Astrocyte (in vitro differentiated cells and primary cell): ENCODE results near the gene ADSS1. TPM values are rescaled to one million over a fixed set of nuclear protein-coding genes. Genes with fewer than 3 reads are reported as not detected.

Experiments
- DNase-seq: peaks from one replicate; pipeline ENCODE4 v3.0.0-alpha.2; 2010; ENCODE audit warnings: low read depth
- FAIRE-seq: peaks from 2 replicates; lab custom pipeline; 2011; peaks lifted over from hg19 to GRCh38; lab: Jason Lieb, UNC
- H2AFZ ChIP-seq: 2 replicates; pipeline ENCODE4 v1.6.0; 2012; ENCODE audit warnings: low read depth, low read length, inconsistent platforms
- H3K27ac ChIP-seq: 2 replicates; pipeline ENCODE4 v1.5.1; 2011; ENCODE audit warnings: low read depth, low read length, inconsistent platforms
- H3K27me3 ChIP-seq: 2 replicates; pipeline ENCODE4 v1.6.0; 2011; ENCODE audit warnings: low read length, inconsistent platforms; ENCODE audit not compliant: insufficient read depth
- H3K36me3 ChIP-seq: 2 replicates; pipeline ENCODE4 v1.5.1; 2011; ENCODE audit warnings: low read length, inconsistent platforms; ENCODE audit not compliant: insufficient read depth
- H3K4me1 ChIP-seq: 2 replicates; pipeline ENCODE4 v1.5.1; 2011; ENCODE audit warnings: low read length, inconsistent platforms; ENCODE audit not compliant: insufficient read depth
- H3K4me2 ChIP-seq: 2 replicates; pipeline ENCODE4 v1.6.0; 2012; ENCODE audit warnings: low read length, inconsistent platforms
- H3K4me3 ChIP-seq: 2 replicates; pipeline ENCODE4 v1.5.1; 2011; ENCODE audit warnings: low read depth, mild to moderate bottlenecking, low read length, inconsistent platforms; ENCODE audit not compliant: insufficient read depth
- H3K79me2 ChIP-seq: 2 replicates; pipeline ENCODE4 v1.6.0; 2012; ENCODE audit warnings: mild to moderate bottlenecking, low read length, inconsistent platforms; ENCODE audit not compliant: insufficient read depth
- H3K9ac ChIP-seq: 2 replicates; pipeline ENCODE4 v1.6.0; 2012; ENCODE audit warnings: mild to moderate bottlenecking, low read length, inconsistent platforms
- H3K9me3 ChIP-seq: 2 replicates; pipeline ENCODE4 v1.5.1; 2012; ENCODE audit warnings: low read depth, mild to moderate bottlenecking, low read length, inconsistent platforms; ENCODE audit not compliant: insufficient read depth
- H4K20me1 ChIP-seq: 2 replicates; pipeline ENCODE4 v1.6.0; 2012; ENCODE audit warnings: low read length, inconsistent platforms; ENCODE audit not compliant: insufficient read depth
- H3K27ac Mint-ChIP-seq: one replicate; pipeline ENCODE4 v1.8.0; 2021; ENCODE audit warnings: mild to moderate bottlenecking, mixed read lengths; ENCODE audit not compliant: unreplicated experiment
- H3K27me3 Mint-ChIP-seq: one replicate; pipeline ENCODE4 v1.8.0; 2021; ENCODE audit warnings: low read depth, mixed read lengths; ENCODE audit not compliant: unreplicated experiment
- H3K36me3 Mint-ChIP-seq: one replicate; pipeline ENCODE4 v1.8.0; 2021; ENCODE audit warnings: low read depth, mixed read lengths; ENCODE audit not compliant: unreplicated experiment
- H3K4me1 Mint-ChIP-seq: one replicate; pipeline ENCODE4 v1.8.0; 2021; ENCODE audit warnings: low read depth, mixed read lengths; ENCODE audit not compliant: unreplicated experiment
- H3K4me3 Mint-ChIP-seq: one replicate; pipeline ENCODE4 v1.8.0; 2021; ENCODE audit warnings: mild to moderate bottlenecking, moderate library complexity, mixed read lengths; ENCODE audit not compliant: unreplicated experiment
- H3K9me3 Mint-ChIP-seq: one replicate; pipeline ENCODE4 v1.8.0; 2021; ENCODE audit warnings: mild to moderate bottlenecking, mixed read lengths; ENCODE audit not compliant: unreplicated experiment
- CTCF ChIP-seq: IDR thresholded peaks from 2 replicates; pipeline ENCODE4 v1.5.1; 2011; ENCODE audit warnings: low read depth, mild to moderate bottlenecking, inconsistent platforms, low read length, moderate library complexity; ENCODE audit not compliant: insufficient read depth
- EZH2 ChIP-seq: IDR thresholded peaks from 2 replicates; pipeline ENCODE4 v1.6.1; 2012; ENCODE audit warnings: mild to moderate bottlenecking, low read length, inconsistent platforms; ENCODE audit not compliant: insufficient read depth
- total RNA-seq: library from RNA; stranded (reverse); gene quantifications from 2 replicates; pipeline ENCODE4 v1.2.1, GENCODE V29; 2021

ADSS1 gene
- total RNA-seq, 1 donor from 2014 or later, result 4.4 TPM

GRCh38 chr14:104689881-104690711 lies 33.9 kb upstream of the ADSS1 start:
- H3K36me3 ChIP-seq, result no peaks in the 10 kb centered on the region
- DNase-seq (no peak), FAIRE-seq (no peak)
- Mint-ChIP-seq H3K27ac (no peak overlapping the region), H3K27me3 (no peaks in the 10 kb centered on the region), H3K4me3 (peak overlapping the region; percentile 85), H3K36me3 (peaks cover 4% of the 10 kb centered on the region), H3K4me1 (peaks cover 13% of the 10 kb centered on the region), H3K9me3 (no peaks in the 10 kb centered on the region)
- H3K27me3 ChIP-seq, result no peaks in the 10 kb centered on the region
- peak overlapping the region; percentile 60 for H3K27ac ChIP-seq
- H3K79me2 ChIP-seq, result peaks cover 55% of the 10 kb centered on the region
- peak overlapping the region; percentile 88 for H3K9ac ChIP-seq
- TF ChIP-seq EZH2 (no peak), CTCF (no peak)
- peak overlapping the region; percentile 91 for H3K4me2 ChIP-seq
- no peaks in the 10 kb centered on the region for H3K9me3 ChIP-seq
- peaks cover 55% of the 10 kb centered on the region for H3K4me1 ChIP-seq
- H2AFZ ChIP-seq, result peak overlapping the region; percentile 34
- peaks cover 52% of the 10 kb centered on the region for H4K20me1 ChIP-seq
- H3K4me3 ChIP-seq, result peak overlapping the region; percentile 89

GRCh38 chr14:104690861-104691455 lies 33.1 kb upstream of the ADSS1 start:
- peaks cover 18% of the 10 kb centered on the region for H3K4me1 Mint-ChIP-seq
- H3K27me3 ChIP-seq, result no peaks in the 10 kb centered on the region
- H3K9me3 ChIP-seq, result no peaks in the 10 kb centered on the region
- H3K4me3 Mint-ChIP-seq, result peak overlapping the region; percentile 85
- no peaks in the 10 kb centered on the region for H3K27me3 Mint-ChIP-seq
- peak overlapping the region; percentile 89 for H3K4me3 ChIP-seq
- peak overlapping the region; percentile 88 for H3K9ac ChIP-seq
- H3K9me3 Mint-ChIP-seq, result no peaks in the 10 kb centered on the region
- DNase-seq (no peak), FAIRE-seq (no peak)
- no peak overlapping the region for H3K27ac Mint-ChIP-seq
- H3K36me3 ChIP-seq, result peaks cover 2% of the 10 kb centered on the region
- peaks cover 64% of the 10 kb centered on the region for H3K79me2 ChIP-seq
- no peak overlapping the region for H3K27ac ChIP-seq
- peaks cover 62% of the 10 kb centered on the region for H3K4me1 ChIP-seq
- H3K36me3 Mint-ChIP-seq, result peaks cover 7% of the 10 kb centered on the region
- TF ChIP-seq CTCF (no peak), EZH2 (no peak)
- H2AFZ ChIP-seq, result no peak overlapping the region
- H4K20me1 ChIP-seq, result peaks cover 61% of the 10 kb centered on the region
- peak overlapping the region; percentile 91 for H3K4me2 ChIP-seq
